GM21390 (cell line): ENCODE data around the gene SNCAIP.

Source experiments
- ATAC-seq: cut with Tn5 transposase; IDR thresholded peaks from one replicate; pipeline ENCODE4 v1.9.1; 2021; ENCODE audit not compliant: unreplicated experiment

The SNCAIP gene

GRCh38 chr5:122392224-122392623, 80.2 kb downstream of the SNCAIP start:
- no peak for ATAC-seq

- no peak for ATAC-seq
Observed at GRCh38 chr5:122392824-122393223, 80.8 kb downstream of the SNCAIP start.

GRCh38 chr5:122394284-122394930, 82.4 kb downstream of the SNCAIP start:
- no peak for ATAC-seq

GRCh38 chr5:122398016-122398415, 86.0 kb downstream of the SNCAIP start:
- no peak for ATAC-seq

- ATAC-seq, result no peak
Observed at GRCh38 chr5:122400341-122400740, 88.3 kb downstream of the SNCAIP start.

GRCh38 chr5:122400938-122401337, 88.9 kb downstream of the SNCAIP start:
- no peak for ATAC-seq

- no peak for ATAC-seq
Observed at GRCh38 chr5:122401976-122402725, 90.1 kb downstream of the SNCAIP start.

- ATAC-seq, result no peak
Observed at GRCh38 chr5:122402955-122403685, 91.1 kb downstream of the SNCAIP start.

GRCh38 chr5:122404018-122404417, 92.0 kb downstream of the SNCAIP start:
- ATAC-seq, result no peak

- ATAC-seq, result no peak
Observed at GRCh38 chr5:122404653-122405362, 92.8 kb downstream of the SNCAIP start.

- ATAC-seq, result no peak
Observed at GRCh38 chr5:122405751-122406150, 93.7 kb downstream of the SNCAIP start.

GRCh38 chr5:122406181-122406580, 94.1 kb downstream of the SNCAIP start:
- ATAC-seq, result no peak

GRCh38 chr5:122408592-122409224, 96.7 kb downstream of the SNCAIP start:
- ATAC-seq, result no peak

GRCh38 chr5:122412966-122413365, 100.9 kb downstream of the SNCAIP start:
- no peak for ATAC-seq

- ATAC-seq, result no peak
Observed at GRCh38 chr5:122413722-122414121, 101.7 kb downstream of the SNCAIP start.

- peak; percentile 88 for ATAC-seq
Observed at GRCh38 chr5:122415030-122415800, 103.2 kb downstream of the SNCAIP start.

GRCh38 chr5:122415801-122416120, 103.7 kb downstream of the SNCAIP start:
- ATAC-seq, result no peak

- no peak for ATAC-seq
Observed at GRCh38 chr5:122419142-122419894, 107.3 kb downstream of the SNCAIP start.

GRCh38 chr5:122420091-122420490, 108.1 kb downstream of the SNCAIP start:
- no peak for ATAC-seq
